ENCODE results near the gene SLC17A4. TPM values are rescaled to one million over a fixed set of nuclear protein-coding genes. Genes with fewer than 3 reads are reported as not detected.

Gene SLC17A4
- total RNA-seq, 4 donors from 2014 or later, result not detected

DNA sequence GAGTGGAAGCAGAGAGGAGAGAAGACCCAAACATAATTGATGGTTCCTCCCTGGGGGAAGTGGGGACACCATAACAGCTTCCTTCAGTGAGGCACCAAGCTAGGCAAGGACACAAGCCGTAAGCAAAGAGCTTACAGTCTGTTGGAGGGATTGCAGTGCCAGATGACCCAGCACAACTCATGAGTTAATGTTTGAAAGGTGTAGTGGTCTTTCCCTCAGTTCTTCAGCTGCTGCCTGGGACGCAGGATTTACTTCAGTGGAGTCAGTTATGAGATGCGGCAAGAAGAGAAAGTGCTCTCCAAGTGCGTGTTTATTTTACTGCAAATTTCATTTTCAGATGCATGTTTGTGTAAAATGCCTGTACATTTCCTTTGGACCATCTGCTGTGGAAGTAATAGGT is 38.7 kb upstream of the SLC17A4 start:
- ATAC-seq (ENCODE audit: low FRiP score) (no peak), DNase-seq (ENCODE audit: low spot score) (no peak)
- TF ChIP-seq, protein P1, sequence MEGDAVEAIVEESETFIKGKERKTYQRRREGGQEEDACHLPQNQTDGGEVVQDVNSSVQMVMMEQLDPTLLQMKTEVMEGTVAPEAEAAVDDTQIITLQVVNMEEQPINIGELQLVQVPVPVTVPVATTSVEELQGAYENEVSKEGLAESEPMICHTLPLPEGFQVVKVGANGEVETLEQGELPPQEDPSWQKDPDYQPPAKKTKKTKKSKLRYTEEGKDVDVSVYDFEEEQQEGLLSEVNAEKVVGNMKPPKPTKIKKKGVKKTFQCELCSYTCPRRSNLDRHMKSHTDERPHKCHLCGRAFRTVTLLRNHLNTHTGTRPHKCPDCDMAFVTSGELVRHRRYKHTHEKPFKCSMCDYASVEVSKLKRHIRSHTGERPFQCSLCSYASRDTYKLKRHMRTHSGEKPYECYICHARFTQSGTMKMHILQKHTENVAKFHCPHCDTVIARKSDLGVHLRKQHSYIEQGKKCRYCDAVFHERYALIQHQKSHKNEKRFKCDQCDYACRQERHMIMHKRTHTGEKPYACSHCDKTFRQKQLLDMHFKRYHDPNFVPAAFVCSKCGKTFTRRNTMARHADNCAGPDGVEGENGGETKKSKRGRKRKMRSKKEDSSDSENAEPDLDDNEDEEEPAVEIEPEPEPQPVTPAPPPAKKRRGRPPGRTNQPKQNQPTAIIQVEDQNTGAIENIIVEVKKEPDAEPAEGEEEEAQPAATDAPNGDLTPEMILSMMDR (IDR thresholded peaks at IDR 0.05), result no peak

DNA sequence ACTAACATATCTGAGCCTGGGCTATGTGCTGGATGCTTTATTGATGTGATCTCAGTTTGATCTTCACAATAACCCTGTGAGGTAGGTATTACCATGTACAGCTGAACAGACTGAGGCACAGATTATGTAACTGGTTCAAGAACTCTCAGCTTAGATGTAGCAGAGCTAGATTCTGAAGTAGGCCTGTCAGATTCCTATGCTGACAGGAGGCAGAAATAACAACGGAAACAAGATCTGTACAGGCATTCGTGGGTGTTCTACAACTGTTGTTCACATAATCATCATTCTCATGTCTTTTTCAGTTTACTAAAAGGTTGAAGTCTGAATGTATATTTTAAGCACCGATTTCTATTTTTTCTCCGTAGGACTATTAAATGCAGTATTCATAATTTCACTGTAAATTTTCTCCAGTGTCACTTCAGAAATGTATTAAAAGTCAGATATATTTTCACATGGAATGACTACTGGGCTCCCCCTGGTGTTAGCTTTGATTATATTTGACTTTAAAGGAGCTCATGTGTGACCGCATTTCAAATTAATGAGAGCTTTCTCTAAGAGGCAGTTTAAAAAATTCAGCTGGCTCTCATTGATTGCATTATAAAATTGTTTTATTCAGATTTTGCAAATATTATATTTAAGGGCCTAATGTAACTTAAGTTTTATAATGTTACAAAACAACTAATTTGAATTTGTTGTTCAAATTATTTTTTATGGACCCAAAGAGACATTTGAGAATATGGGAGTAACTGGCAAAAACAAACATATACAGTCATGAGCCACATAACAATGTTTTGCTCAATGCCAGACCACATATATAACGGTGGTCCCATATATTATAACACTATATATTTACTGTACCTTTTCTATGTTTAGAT is 36.4 kb upstream of the SLC17A4 start:
- TF ChIP-seq, protein P1 (IDR thresholded peaks at IDR 0.05), result no peak
- DNase-seq (ENCODE audit: low spot score), result no peak
- ATAC-seq (ENCODE audit: low FRiP score), result no peak

DNA sequence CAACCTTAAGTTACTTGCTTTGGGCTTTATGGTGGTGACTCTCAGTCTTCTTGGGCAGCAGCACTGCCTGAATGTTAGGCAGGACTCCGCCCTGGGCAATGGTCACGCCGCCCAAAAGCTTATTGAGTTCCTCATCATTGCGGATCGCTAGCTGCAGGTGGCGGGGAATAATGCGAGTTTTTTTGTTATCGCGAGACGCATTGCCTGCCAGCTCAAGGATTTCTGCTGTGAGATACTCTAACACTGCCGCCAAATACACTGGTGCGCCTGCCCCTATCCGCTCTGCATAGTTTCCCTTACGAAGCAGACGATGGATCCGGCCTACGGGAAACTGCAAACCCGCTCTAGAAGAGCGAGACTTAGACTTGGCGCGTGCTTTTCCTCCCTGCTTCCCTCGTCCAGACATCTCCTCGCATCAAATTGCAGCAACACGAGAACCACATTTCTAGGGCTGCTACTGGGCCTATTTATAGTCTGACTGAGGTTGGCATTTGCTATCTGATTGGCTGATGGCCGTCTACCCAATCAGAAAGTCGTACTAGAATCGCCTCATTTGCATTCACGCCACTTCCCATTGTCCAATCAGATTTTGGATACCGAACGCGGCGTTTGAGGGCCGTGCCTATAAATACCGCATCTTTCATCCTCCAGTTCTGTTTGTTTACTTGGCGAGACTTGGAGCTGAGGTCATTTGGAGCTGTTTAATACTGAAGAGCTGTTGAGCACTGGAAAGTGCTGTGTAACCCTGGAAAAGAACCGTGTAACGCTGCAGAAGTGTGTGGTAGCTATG is 28.2 kb upstream of the SLC17A4 start:
- TF ChIP-seq, protein P1 (IDR thresholded peaks at IDR 0.05), result no peak
- no peak for DNase-seq (ENCODE audit: low spot score)

DNA sequence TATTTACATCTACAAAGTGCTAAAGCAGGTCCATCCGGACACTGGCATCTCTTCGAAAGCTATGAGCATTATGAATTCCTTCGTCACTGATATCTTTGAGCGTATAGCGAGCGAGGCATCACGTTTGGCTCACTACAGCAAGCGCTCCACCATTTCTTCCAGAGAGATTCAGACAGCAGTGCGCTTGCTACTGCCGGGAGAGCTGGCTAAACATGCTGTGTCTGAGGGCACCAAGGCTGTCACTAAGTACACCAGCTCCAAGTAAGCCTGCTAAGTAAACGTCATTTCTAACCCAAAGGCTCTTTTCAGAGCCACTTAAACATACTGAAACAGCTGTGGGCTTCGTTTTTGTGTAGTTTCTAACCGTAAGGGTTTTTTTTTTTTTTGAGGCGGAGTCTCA is 27.5 kb upstream of the SLC17A4 start:
- TF ChIP-seq, protein P1 (IDR thresholded peaks at IDR 0.05), result no peak
- DNase-seq (ENCODE audit: low spot score) (no peak), ATAC-seq (ENCODE audit: low FRiP score) (no peak)

More for the DNA sequence above, 28.2 kb upstream of the SLC17A4 start:
- ATAC-seq (ENCODE audit: low FRiP score), result no peak

DNA sequence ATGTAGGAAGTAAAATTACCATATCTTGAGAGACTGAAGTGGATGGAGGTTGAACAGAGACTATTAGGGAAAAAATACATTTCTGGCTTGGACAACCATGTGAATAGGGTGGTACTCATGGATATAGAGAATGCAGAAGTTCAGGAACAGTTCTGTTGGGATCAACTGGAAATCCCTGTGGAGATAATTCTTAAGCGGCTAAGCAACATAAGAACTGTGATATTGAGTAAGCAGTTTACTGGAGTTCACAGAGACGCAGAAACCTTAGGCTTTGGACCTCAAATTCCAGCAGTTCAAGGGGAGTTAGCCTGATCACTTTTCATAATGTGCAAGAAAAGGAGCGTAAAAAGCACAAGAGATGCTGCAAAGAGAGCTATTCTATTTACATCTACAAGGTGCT is 23.6 kb upstream of the SLC17A4 start:
- TF ChIP-seq, protein P1 (IDR thresholded peaks at IDR 0.05), result no peak

DNA sequence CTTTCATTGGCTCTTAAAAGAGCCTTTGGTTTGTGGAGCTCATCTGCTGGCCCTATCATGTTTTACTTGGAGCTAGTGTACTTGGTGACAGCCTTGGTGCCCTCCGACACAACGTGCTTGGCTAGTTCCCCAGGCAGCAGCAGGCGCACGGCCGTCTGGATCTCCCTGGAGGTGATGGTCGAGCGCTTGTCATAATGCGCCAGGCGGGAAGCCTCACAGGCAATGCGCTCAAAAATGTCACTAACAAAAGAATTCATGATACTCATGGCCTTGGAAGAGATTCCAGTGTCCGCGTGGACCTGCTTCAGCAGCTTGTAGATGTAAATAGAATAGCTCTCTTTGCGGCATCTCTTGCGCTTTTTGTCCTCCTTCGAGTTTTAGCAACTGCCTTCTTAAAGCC is 22.8 kb upstream of the SLC17A4 start:
- ATAC-seq (ENCODE audit: low FRiP score), result no peak
- DNase-seq (ENCODE audit: low spot score), result no peak
- TF ChIP-seq, protein P1 (IDR thresholded peaks at IDR 0.05), result no peak

More for the DNA sequence above, 23.6 kb upstream of the SLC17A4 start:
- DNase-seq (ENCODE audit: low spot score), result no peak
- no peak for ATAC-seq (ENCODE audit: low FRiP score)

Measured in omental fat pad (tissue), 4 donors.